ENCODE measurements around the gene FMN1. TPM values are rescaled to one million over a fixed set of nuclear protein-coding genes. Genes with fewer than 3 reads are reported as not detected.

Gene FMN1
- total and polyA plus RNA-seq, 8 donors = 1.9 to 10.2 (median 3.0) TPM

DNA sequence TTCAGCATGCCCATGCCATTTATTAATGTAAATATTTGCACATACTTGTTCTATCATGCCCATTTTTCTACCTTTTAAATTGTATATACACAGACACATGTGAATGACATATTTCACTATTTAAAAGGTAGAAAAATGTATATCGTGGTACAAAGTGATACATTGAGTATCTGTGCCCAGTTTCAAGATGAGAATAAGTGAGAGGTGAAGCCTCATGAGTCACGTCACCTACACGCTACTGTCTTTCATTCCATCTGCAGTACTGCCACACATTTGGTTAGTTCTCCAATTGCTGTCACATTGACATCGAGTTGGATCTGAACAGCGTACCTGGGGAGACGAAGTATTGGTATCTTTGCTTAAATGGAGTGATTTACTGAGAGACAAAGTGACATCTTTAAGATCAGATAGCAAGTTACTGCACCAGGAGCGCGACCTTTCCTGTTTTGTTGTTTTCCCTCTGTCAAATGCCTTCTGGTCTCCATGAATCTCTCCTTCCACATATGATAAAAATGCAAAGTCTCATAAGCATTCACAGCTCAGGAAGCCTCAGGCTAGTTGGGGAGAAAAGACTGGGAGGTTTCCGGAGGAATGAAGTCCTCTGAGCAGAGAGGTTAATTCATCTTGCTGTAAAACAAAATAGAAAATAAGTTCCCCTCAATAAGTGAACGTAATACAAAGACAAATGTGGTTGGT, 464.7 kb downstream of the FMN1 start:
- FAIRE-seq (no peak), DNase-seq (no peak), ATAC-seq (no peak)
- no peaks in the 10 kb centered on the region for H3K9me3 ChIP-seq
- no peaks in the 10 kb centered on the region for H3K36me3 ChIP-seq
- 85 to 88% methylated on average over 10 of the region's 10 CpGs for WGBS, 2 donors
- H3K27me3 ChIP-seq = no peaks in the 10 kb centered on the region
- intact Hi-C loops (cut with DNase I) = no loop called here
- no peaks in the 10 kb centered on the region for H3K4me1 ChIP-seq
- H3K4me3 ChIP-seq = no peak overlapping the region
- TF ChIP-seq, protein P1, sequence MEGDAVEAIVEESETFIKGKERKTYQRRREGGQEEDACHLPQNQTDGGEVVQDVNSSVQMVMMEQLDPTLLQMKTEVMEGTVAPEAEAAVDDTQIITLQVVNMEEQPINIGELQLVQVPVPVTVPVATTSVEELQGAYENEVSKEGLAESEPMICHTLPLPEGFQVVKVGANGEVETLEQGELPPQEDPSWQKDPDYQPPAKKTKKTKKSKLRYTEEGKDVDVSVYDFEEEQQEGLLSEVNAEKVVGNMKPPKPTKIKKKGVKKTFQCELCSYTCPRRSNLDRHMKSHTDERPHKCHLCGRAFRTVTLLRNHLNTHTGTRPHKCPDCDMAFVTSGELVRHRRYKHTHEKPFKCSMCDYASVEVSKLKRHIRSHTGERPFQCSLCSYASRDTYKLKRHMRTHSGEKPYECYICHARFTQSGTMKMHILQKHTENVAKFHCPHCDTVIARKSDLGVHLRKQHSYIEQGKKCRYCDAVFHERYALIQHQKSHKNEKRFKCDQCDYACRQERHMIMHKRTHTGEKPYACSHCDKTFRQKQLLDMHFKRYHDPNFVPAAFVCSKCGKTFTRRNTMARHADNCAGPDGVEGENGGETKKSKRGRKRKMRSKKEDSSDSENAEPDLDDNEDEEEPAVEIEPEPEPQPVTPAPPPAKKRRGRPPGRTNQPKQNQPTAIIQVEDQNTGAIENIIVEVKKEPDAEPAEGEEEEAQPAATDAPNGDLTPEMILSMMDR (IDR thresholded peaks at IDR 0.05) = no peak
- H3K27ac ChIP-seq = no peak overlapping the region

DNA sequence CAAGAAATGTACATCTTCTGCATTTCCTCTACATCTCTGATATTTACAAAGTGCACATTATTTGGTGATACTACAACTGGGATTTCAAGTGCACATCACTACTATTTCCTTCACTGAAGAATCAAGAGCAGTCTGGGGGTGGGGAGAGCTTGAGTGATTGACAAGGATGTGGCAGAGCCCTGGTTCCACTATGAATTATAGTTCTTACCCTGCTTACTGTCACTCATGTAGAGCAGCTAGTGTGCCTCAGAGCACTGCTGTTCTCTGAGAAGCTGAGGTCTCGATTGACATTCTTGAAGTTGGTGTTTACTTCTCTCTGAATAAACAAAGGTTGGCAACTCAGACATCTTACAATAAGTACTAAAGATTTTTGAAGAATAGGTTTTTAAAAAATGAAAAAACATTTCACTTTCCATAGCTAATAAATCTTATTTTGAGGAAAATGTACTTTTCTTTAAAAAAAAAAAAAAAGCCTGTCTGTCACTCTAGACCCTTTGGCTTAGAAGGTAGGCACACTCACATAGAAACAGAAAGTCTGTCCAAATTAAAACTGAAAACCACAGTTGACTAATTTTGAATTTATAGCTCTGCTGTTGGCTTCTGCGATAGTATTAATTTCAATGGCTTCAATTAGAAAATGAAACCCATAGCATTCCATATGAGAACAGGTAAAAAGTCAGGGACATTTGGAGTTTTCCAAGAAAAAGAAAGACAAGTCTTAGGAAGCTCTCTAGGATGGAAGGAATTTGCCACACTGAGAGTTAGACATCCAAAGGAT, 471.2 kb downstream of the FMN1 start:
- 65% methylated on average over 2 of the region's 2 CpGs for WGBS, 2 donors
- Histone ChIP-seq H3K36me3 (no peaks in the 10 kb centered on the region), H3K4me1 (no peaks in the 10 kb centered on the region), H3K4me3 (no peak overlapping the region), H3K27me3 (peaks cover 0 to 1% (median 0%) of the 10 kb centered on the region in 4 donors), H3K27ac (no peak overlapping the region), H3K9me3 (no peaks in the 10 kb centered on the region)
- TF ChIP-seq, protein P1 (IDR thresholded peaks at IDR 0.05) = no peak
- DNase-seq (no peak), FAIRE-seq (no peak), ATAC-seq (no peak)
- intact Hi-C loops (cut with DNase I) = no loop called here

DNA sequence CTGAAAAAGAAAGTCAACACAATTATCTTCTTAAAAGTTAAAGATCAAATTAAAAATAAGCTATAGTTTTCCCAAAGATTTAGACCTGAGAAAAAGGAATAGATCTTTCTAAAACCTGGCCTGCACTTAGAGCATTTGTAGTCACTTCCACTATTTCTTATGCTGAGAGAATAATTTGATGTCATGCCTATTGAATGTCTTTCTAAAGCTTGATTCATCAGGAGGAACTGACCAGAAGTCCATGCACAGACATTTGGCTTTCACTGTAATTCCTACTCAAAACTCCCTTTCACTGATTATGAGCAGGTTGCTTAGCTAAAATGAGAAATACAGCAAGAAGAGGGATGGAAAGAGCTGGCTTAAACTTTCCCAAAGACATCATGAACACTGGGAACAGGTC, 472.4 kb downstream of the FMN1 start:
- Histone ChIP-seq H3K27me3 (peaks cover 0 to 9% (median 0%) of the 10 kb centered on the region in 4 donors), H3K4me1 (no peaks in the 10 kb centered on the region), H3K4me3 (no peak overlapping the region), H3K36me3 (no peaks in the 10 kb centered on the region), H3K9me3 (no peaks in the 10 kb centered on the region), H3K27ac (no peak overlapping the region)
- no peak for DNase-seq
- FAIRE-seq = no peak
- TF ChIP-seq, protein P1 (IDR thresholded peaks at IDR 0.05) = no peak
- no peak for ATAC-seq
- intact Hi-C loops (cut with DNase I) = no loop called here

DNA sequence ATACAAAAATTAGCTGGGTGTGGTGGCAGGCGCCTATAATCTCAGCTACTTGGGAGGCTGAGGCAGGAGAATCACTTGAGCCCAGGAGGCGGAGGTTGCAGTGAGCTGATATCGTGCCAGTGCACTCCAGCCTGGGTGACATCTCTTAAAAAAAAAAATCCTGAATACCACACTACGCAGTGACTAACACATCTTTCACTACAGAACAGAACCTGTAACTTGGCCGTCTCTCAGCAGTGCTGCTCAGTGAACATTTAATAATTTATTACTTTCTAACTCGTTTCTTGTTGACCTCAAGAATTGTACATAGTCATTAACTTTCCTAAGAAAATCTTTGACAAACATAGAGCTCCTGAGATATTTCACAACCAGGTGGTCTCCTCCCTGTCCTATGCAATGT, 472.9 kb downstream of the FMN1 start:
- intact Hi-C loops (cut with DNase I) = no loop called here
- no peak for DNase-seq
- FAIRE-seq = no peak
- H3K27ac ChIP-seq = no peak overlapping the region
- peaks cover 0 to 10% (median 0%) of the 10 kb centered on the region in 4 donors for H3K27me3 ChIP-seq
- ATAC-seq = no peak
- no peaks in the 10 kb centered on the region for H3K4me1 ChIP-seq
- H3K9me3 ChIP-seq = no peaks in the 10 kb centered on the region
- TF ChIP-seq, protein P1 (IDR thresholded peaks at IDR 0.05) = no peak
- 82% methylated on average over 6 of the region's 6 CpGs for WGBS, 2 donors
- H3K36me3 ChIP-seq = no peaks in the 10 kb centered on the region
- no peak overlapping the region for H3K4me3 ChIP-seq
